Left hindlimb (tissue), 1 donor: ENCODE data around the gene PLAC1.

ENCODE experiments used
- DNase-seq: peaks from one replicate; pipeline ENCODE4 v3.0.0-alpha.2; 2018

PLAC1 gene

GRCh38 chrX:134537179-134537955 lies 120.9 kb downstream of the PLAC1 start:
- DNase-seq = no peak

DNA sequence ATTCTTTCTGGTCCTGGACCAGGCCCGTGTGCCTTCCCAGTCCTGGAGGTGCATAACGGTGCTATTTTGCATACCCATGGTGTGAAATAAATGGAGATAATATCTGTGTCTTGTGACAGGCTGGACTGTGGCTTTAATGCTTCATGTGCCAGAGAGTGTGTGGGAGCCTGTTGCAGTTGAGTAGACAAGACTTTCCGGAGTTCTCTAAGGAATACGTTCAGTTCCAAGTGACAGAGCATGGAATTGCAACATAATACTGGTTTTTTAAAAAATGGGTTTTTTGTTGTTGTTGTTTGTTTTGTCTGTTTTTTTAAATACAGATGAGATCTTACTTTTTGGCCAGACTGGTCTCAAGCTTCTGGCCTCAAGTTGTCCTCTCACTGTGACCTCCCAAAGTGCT lies 124.3 kb downstream of the PLAC1 start:
- DNase-seq = no peak

DNA sequence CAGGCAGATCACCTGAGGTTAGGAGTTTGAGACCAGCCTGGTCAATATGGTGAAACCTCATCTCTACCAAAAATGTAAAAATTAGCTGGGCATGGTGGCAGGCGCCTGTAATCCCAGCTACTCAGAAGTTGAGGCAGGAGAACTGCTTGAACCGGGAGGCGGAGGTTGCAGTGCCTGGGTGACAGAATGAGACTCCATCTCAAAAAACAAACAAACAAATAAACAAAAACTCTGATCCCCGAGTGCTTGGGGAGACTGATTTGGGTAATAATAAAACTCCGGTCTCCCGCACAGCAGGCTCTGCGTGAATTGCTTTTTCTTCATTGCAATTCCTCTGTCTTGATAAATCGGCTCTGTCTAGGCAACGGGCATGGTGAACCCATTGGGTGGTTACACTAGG lies 124.9 kb downstream of the PLAC1 start:
- DNase-seq = no peak

DNA sequence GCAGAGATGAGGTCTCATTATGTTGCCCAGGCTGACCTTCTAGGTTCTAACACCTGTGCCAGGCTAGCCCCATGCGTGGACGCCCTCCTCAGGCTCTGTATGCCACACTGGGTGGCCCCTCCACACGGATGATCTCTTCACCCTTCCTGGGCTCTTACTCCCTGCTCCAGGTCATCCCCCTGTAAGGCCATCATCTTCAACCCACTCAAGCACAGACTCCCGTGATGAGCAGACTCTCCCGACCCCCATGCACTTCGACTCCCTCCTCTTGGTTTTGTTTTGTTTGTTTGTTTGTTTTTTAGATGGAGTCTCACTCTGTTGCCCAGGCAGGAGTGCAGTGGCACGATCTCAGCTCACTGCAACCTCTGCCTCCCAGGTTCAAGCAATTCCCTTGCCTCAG lies 127.4 kb downstream of the PLAC1 start:
- DNase-seq = no peak

GRCh38 chrX:134529481-134529880 lies 128.8 kb downstream of the PLAC1 start:
- no peak for DNase-seq

- DNase-seq = no peak
Observed at GRCh38 chrX:134528960-134529359, 129.3 kb downstream of the PLAC1 start.

GRCh38 chrX:134526399-134526798 lies 131.9 kb downstream of the PLAC1 start:
- no peak for DNase-seq

DNA sequence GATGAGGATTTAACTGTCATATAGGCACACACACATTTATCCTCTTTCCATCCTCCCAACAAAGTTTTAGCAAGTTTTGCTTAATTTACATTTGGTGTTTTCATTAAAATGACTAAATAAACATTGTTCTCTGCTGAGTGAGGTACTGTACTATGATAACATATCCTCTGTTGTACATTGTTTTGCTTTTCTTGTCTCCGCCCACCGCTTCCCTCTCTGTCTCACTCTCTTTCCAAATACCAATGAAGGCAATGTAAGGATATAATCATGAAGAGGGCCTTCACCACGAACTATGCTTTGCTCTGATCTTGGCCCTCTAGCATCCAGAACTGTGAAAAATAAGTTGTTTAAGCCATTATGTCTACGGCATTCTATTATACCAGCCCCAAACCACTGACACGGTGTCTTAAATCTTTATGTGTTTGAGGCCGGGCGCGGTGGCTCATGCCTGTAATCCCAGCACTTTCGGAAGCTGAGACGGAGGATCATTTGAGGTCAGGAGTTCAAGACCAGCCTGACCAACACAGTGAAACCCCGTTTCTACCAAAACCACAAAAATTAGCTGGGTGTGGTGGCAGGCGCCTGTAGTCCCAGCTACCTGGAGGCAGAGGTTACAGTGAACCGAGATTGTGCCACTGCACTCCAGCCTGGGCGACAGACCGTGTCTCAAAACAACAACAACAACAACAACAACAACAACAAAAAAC lies 133.0 kb downstream of the PLAC1 start:
- no peak for DNase-seq

DNA sequence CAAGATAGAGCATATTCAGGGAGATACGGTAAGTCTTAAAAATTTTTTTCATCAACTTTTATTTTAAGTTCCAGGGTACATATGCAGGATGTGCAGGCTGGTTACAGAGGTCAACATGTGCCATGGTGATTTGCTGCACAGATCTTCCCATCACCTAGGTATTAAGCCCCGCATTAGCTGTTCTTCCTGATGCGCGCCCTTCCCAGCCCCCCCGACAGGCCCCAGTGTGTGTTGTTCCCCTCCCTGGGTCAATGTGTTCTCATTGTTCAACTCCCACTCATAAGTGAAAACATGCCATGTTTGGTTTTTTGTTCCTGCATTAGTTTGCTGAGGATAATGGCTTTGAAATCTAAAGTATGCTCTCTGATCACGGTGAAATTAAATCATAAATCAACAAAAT lies 134.1 kb downstream of the PLAC1 start:
- no peak for DNase-seq

- DNase-seq = no peak
Observed at GRCh38 chrX:134520860-134521390, 137.3 kb downstream of the PLAC1 start.
